Subcutaneous adipose tissue (tissue), 4 donors: ENCODE data around the gene TJP3. TPM values are rescaled to one million over a fixed set of nuclear protein-coding genes. Genes with fewer than 3 reads are reported as not detected.

Source experiments
- CTCF ChIP-seq: fragments of 450-650 bp; IDR thresholded peaks from one replicate; pipeline ENCODE4 v1.5.1; 2016; ENCODE audit warnings: low read depth, mild to moderate bottlenecking, control low read depth, antibody characterized with exemption, moderate library complexity
- total RNA-seq, 4 donors: library from RNA; depleted of rRNA; stranded (reverse); fragments of >200 nt; gene quantifications; one replicate each; pipeline ENCODE4 v1.1.0, GENCODE V29; 2016

TJP3 gene
- total RNA-seq, 4 donors from 2014 or later: 0.22 TPM; not detected in 3

- no peak for TF ChIP-seq CTCF
Observed at GRCh38 chr19:3737487-3738205, 29.5 kb downstream of the TJP3 start.

GRCh38 chr19:3738477-3739220 lies 30.5 kb downstream of the TJP3 start:
- no peak for TF ChIP-seq CTCF

DNA sequence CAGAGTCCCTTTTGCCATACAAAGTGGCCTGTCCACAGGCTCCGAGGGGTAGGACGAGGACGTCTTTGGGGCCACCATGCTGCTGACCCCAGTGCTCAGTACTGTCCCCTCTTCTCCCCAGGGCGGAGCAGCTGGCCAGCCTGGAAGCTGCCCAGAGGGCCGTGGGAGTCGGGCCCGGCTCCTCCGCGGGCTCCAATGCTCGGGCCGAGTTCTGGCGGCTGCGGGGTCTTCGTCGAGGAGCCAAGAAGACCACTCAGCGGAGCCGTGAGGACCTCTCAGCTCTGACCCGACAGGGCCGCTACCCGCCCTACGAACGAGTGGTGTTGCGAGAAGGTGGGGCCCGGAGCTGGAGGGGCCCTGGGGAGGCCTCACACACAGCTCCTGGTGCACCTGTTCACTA lies 32.2 kb downstream of the TJP3 start:
- no peak for TF ChIP-seq CTCF

DNA sequence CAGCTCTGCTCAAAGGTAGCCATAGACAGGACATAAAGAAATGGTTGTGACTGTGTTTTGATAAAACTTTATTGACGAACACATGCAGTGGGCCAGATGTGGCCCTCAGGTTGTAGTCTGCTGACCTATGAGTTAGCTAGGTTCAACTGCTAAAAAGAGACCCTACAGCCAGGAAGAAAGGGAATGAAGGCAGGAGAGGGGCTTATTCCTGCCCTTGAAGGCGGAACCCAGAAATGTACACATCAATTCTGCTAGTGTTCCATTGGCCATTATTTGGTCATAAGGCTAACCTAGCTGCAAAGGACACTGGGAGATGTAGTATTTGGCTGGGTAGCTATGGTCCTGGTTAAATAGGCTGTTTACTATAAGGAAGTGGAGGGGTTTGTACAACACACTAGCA lies 35.3 kb downstream of the TJP3 start:
- no peak for TF ChIP-seq CTCF

DNA sequence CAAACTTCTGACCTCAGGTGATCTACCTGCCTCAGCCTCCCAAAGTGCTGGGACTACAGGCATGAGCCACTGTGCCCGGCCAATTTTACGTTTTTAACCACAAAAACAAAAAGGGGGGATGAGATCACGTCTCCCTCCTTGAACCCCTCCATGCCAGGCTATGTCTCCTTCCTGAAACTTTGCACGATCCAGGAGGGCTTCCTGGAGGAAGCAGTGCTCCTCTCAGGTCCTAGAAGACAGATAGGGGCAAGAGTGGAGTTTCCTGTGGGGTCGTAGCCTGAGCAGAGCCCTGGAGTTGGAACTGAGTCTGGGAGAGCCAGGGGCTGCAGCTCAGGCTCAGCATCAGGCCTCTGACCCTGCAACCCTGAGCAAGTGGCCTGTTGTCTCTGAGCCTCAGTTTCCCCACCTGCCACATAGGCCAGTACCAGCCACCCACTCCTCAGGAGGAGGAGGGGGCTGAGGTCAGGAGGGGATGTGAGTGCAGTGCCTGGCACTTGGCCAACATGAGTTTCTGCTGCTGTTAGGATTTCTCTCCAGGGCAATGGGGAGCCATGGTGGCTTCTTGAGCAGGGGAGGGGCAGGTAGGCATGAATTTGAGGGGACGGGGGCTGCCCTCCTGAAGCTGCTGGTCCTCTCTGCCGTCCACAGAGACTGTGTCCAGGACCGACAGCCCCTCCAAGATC lies 37.3 kb downstream of the TJP3 start:
- no peak for TF ChIP-seq CTCF

DNA sequence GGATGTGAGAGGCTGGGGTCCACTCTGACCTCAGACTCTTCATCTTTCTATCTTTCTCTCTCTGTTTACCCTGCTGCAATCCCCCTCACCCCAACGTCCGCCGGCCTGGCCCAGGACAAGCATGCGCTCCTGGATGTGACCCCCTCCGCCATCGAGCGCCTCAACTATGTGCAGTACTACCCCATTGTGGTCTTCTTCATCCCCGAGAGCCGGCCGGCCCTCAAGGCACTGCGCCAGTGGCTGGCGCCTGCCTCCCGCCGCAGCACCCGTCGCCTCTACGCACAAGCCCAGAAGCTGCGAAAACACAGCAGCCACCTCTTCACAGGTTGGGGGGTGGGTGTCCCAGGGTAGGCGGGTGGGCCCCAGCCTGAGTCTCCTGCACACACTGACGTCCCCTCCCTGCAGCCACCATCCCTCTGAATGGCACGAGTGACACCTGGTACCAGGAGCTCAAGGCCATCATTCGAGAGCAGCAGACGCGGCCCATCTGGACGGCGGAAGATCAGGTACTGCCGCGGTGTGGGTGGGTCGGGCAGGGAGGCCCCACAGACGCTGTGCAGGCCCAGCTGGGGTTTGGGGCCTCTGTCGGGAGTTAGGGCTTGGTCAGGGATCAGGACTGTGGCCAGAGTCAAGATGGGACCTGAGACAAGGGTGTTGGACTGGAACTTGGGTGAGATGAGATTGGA lies 38.3 kb downstream of the TJP3 start:
- TF ChIP-seq CTCF: no peak
